NCI-H526 treated with DMSO at 0.1 percent for 48 hours (cell line): Measurements from ENCODE around the gene KCNJ5.
A peak's percentile ranks its signal among the peaks of the same experiment; 100 is the strongest.

Source experiments
- DNase-seq: peaks from one replicate; lab custom pipeline; 2025; lab: John Stamatoyannopoulos, UW

Gene KCNJ5

GRCh38 chr11:128956401-128957201 is 65.4 kb downstream of the KCNJ5 start:
- peak; percentile 91 for DNase-seq

- no peak for DNase-seq
Observed at GRCh38 chr11:128957202-128957482, 66.0 kb downstream of the KCNJ5 start.

- DNase-seq: no peak
Observed at GRCh38 chr11:128961645-128962044, 70.5 kb downstream of the KCNJ5 start.

GRCh38 chr11:128962896-128963295 is 71.7 kb downstream of the KCNJ5 start:
- DNase-seq: no peak

- DNase-seq: no peak
Observed at GRCh38 chr11:128963744-128964325, 72.7 kb downstream of the KCNJ5 start.

- DNase-seq: no peak
Observed at GRCh38 chr11:128964463-128964930, 73.3 kb downstream of the KCNJ5 start.

- DNase-seq: no peak
Observed at GRCh38 chr11:128965485-128965884, 74.3 kb downstream of the KCNJ5 start.

GRCh38 chr11:128967578-128967977 is 76.4 kb downstream of the KCNJ5 start:
- no peak for DNase-seq

- no peak for DNase-seq
Observed at GRCh38 chr11:128968916-128969315, 77.8 kb downstream of the KCNJ5 start.
